Fibroblast of lung (primary cell): ENCODE measurements around the gene C22orf15. TPM values are rescaled to one million over a fixed set of nuclear protein-coding genes. Genes with fewer than 3 reads are reported as not detected.

Source experiments
- DNase-seq, 2 donors: peaks; one replicate each; pipeline versions ENCODE4 v3.0.0 to v3.0.0-alpha.2; 2010; ENCODE audit warnings: low read depth in 2 of 2
- H2AFZ ChIP-seq: 2 replicates; pipeline ENCODE4 v1.5.1; 2012; ENCODE audit warnings: low read length, control low read depth, inconsistent platforms
- H3K27ac ChIP-seq: 2 replicates; pipeline ENCODE4 v1.5.1; 2011; ENCODE audit warnings: low read length, control low read depth; ENCODE audit not compliant: insufficient read depth
- H3K27me3 ChIP-seq: 2 replicates; pipeline ENCODE4 v1.5.1; 2011; ENCODE audit warnings: mild to moderate bottlenecking, low read length; ENCODE audit not compliant: control insufficient read depth, insufficient read depth
- H3K36me3 ChIP-seq: 2 replicates; pipeline ENCODE4 v1.5.1; 2011; ENCODE audit warnings: low read length; ENCODE audit not compliant: control insufficient read depth, insufficient read depth
- H3K4me1 ChIP-seq: 2 replicates; pipeline ENCODE4 v1.5.1; 2011; ENCODE audit warnings: low read length; ENCODE audit not compliant: control insufficient read depth, insufficient read depth; ENCODE audit errors: extremely low read depth
- H3K4me2 ChIP-seq: 2 replicates; pipeline ENCODE4 v1.5.1; 2011; ENCODE audit warnings: low read length, control low read depth; ENCODE audit not compliant: insufficient read depth; ENCODE audit errors: extremely low read depth
- H3K4me3 ChIP-seq, 4 experiments: fragments of 200-600 bp in 1 of 4; sonication (generic) in 1 of 4; replicated peaks in 1 of 4; 2 replicates each; pipeline ENCODE4 v1.5.1; 2011 to 2016; ENCODE audit warnings: low read length in 4 of 4, low read depth in 3 of 4, mild to moderate bottlenecking in 3 of 4, control low read depth in 2 of 4, inconsistent platforms in 1 of 4, mixed read lengths in 1 of 4; ENCODE audit not compliant: insufficient read depth in 1 of 4; ENCODE audit errors: control extremely low read depth in 1 of 4
- H3K79me2 ChIP-seq: 2 replicates; pipeline ENCODE4 v1.5.1; 2012; ENCODE audit warnings: mild to moderate bottlenecking, low read length, inconsistent platforms; ENCODE audit not compliant: control insufficient read depth, insufficient read depth
- H3K9ac ChIP-seq: 2 replicates; pipeline ENCODE4 v1.5.1; 2011; ENCODE audit warnings: mild to moderate bottlenecking, low read length, control low read depth; ENCODE audit not compliant: insufficient read depth
- H3K9me3 ChIP-seq: 2 replicates; pipeline ENCODE4 v1.5.1; 2012; ENCODE audit warnings: low read depth, low read length; ENCODE audit not compliant: control insufficient read depth, insufficient read depth
- H4K20me1 ChIP-seq: 2 replicates; pipeline ENCODE4 v1.5.1; 2011; ENCODE audit warnings: low read length; ENCODE audit not compliant: control insufficient read depth, insufficient read depth; ENCODE audit errors: extremely low read depth
- CTCF ChIP-seq, 2 donors: IDR thresholded peaks in 1 of 2; conservative IDR thresholded peaks in 1 of 2; 1 replicate in 1 of 2; 2 replicates in 1 of 2; pipeline ENCODE4 v1.5.1; 2011 to 2012; ENCODE audit warnings: low read length in 2 of 2, control low read depth in 1 of 2, inconsistent platforms in 1 of 2, low read depth in 1 of 2, mild to moderate bottlenecking in 1 of 2
- EZH2 ChIP-seq: IDR thresholded peaks from 2 replicates; pipeline ENCODE4 v1.5.1; 2012; ENCODE audit warnings: low read length, control low read depth, mild to moderate bottlenecking; ENCODE audit errors: missing control alignments
- polyA plus RNA-seq, 2 donors: library from polyadenylated mRNA; depleted of rRNA in 1 of 2; stranded (reverse) in 1 of 2; unstranded in 1 of 2; fragments of >200 nt; gene quantifications; 2 replicates each; pipeline ENCODE4 v1.2.1, GENCODE V29; 2011 to 2012; ENCODE audit warnings: missing spikeins in 1 of 2
- total RNA-seq: library from RNA; depleted of rRNA; stranded (reverse); fragments of >200 nt; gene quantifications from 2 replicates; pipeline ENCODE4 v1.2.1, GENCODE V29; 2014

The C22orf15 gene
- total and polyA plus RNA-seq, 2 donors (not counting 1 experiment from before 2014, with no cell fraction given) = 1.4 to 2.5 TPM

- Histone ChIP-seq H3K4me2 (peak overlapping the region; percentile 70), H4K20me1 (no peaks in the 10 kb centered on the region), H3K36me3 (no peaks in the 10 kb centered on the region), H3K27me3 (no peaks in the 10 kb centered on the region), H3K4me3 (peak overlapping the region in 1 of 4 experiments; percentile 55), H3K79me2 (no peaks in the 10 kb centered on the region), H3K9ac (no peak overlapping the region), H3K27ac (no peak overlapping the region), H3K4me1 (peaks cover 12% of the 10 kb centered on the region), H2AFZ (no peak overlapping the region), H3K9me3 (no peaks in the 10 kb centered on the region)
- TF ChIP-seq CTCF (conservative IDR thresholded peaks at IDR 0.05 in 1 of 2, IDR thresholded peaks at IDR 0.05 in 1 of 2; ENCODE audit: low read depth in 1 of 2, low read length in 2 of 2) = no peak
- no peak for TF ChIP-seq EZH2
- no peak for DNase-seq
Observed at GRCh38 chr22:23773483-23774113, 10.8 kb downstream of the C22orf15 start.

- H2AFZ ChIP-seq = no peak overlapping the region
- H3K79me2 ChIP-seq = no peaks in the 10 kb centered on the region
- TF ChIP-seq CTCF (conservative IDR thresholded peaks at IDR 0.05 in 1 of 2, IDR thresholded peaks at IDR 0.05 in 1 of 2; ENCODE audit: low read depth in 1 of 2, low read length in 2 of 2) (no peak), EZH2 (no peak)
- H3K27ac ChIP-seq = no peak overlapping the region
- no peaks in the 10 kb centered on the region for H3K36me3 ChIP-seq
- peaks cover 12% of the 10 kb centered on the region for H3K4me1 ChIP-seq
- no peak for DNase-seq
- H4K20me1 ChIP-seq = no peaks in the 10 kb centered on the region
- no peak overlapping the region for H3K4me2 ChIP-seq
- no peaks in the 10 kb centered on the region for H3K27me3 ChIP-seq
- no peaks in the 10 kb centered on the region for H3K9me3 ChIP-seq
- no peak overlapping the region for H3K9ac ChIP-seq
- H3K4me3 ChIP-seq = no peak overlapping the region
Observed at GRCh38 chr22:23774114-23774921, 11.5 kb downstream of the C22orf15 start.

- Histone ChIP-seq H3K4me1 (peaks cover 12% of the 10 kb centered on the region), H3K4me2 (no peak overlapping the region), H3K27me3 (no peaks in the 10 kb centered on the region), H4K20me1 (no peaks in the 10 kb centered on the region), H3K4me3 (no peak overlapping the region), H2AFZ (no peak overlapping the region), H3K27ac (no peak overlapping the region), H3K79me2 (no peaks in the 10 kb centered on the region), H3K36me3 (no peaks in the 10 kb centered on the region), H3K9me3 (no peaks in the 10 kb centered on the region), H3K9ac (no peak overlapping the region)
- TF ChIP-seq EZH2 (no peak), CTCF (conservative IDR thresholded peaks at IDR 0.05 in 1 of 2, IDR thresholded peaks at IDR 0.05 in 1 of 2; ENCODE audit: low read depth in 1 of 2, low read length in 2 of 2) (no peak)
- peak; percentile 76 to 77 for DNase-seq
Observed at GRCh38 chr22:23774922-23775436, 12.2 kb downstream of the C22orf15 start.
